ENCODE measurements around the gene DVL1.
"Not testable (repeated sequence)": the region's sequence is repeated elsewhere in the genome, so short reads cannot be mapped to it uniquely, and the experiment has no call there.

DVL1 gene

DNA sequence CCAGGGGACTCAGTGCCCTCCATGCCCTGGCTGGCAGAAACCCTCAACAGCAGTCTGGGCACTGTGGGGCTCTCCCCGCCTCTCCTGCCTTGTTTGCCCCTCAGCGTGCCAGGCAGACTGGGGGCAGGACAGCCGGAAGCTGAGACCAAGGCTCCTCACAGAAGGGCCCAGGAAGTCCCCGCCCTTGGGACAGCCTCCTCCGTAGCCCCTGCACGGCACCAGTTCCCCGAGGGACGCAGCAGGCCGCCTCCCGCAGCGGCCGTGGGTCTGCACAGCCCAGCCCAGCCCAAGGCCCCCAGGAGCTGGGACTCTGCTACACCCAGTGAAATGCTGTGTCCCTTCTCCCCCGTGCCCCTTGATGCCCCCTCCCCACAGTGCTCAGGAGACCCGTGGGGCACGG is 21.0 kb downstream of the DVL1 start:
- in situ Hi-C loops (cut with MboI; ENCODE audit: low sequenced_read_pairs), result no loop called here

DNA sequence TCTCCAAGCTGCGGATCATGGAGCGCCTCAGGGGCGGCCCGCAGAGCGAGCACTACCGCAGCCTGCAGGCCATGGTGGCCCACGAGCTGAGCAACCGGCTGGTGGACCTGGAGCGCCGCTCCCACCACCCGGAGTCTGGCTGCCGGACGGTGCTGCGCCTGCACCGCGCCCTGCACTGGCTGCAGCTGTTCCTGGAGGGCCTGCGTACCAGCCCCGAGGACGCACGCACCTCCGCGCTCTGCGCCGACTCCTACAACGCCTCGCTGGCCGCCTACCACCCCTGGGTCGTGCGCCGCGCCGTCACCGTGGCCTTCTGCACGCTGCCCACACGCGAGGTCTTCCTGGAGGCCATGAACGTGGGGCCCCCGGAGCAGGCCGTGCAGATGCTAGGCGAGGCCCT is 21.9 kb downstream of the DVL1 start:
- in situ Hi-C loops (cut with MboI; ENCODE audit: low sequenced_read_pairs), result no loop called here

DNA sequence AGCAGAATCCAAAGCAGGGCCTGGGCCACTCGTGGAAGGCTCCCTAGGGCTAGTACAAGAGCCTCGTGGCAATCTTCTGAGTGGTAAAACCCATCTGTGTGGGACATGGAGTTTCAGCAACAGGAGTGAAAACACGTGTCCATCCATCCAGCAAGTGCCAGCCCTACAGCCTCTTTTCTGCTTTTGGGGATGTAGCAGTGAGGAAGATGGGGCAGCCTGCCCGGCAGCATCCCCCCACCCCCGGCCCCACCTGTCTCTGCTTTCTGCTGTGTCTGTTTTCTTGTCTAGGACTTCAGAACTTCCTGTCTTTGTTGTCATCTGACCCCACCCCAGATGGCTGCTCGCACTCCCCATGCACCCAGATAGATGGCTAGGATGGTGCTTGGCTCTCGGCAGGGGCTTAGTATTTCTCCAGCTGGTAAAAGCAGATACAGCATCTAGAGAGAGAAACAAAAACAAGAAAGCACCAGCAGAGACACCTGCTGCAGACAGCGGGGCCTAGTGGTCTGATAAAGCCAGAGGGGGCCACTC is 23.1 kb downstream of the DVL1 start:
- in situ Hi-C loops (cut with MboI; ENCODE audit: low sequenced_read_pairs), result no loop called here

DNA sequence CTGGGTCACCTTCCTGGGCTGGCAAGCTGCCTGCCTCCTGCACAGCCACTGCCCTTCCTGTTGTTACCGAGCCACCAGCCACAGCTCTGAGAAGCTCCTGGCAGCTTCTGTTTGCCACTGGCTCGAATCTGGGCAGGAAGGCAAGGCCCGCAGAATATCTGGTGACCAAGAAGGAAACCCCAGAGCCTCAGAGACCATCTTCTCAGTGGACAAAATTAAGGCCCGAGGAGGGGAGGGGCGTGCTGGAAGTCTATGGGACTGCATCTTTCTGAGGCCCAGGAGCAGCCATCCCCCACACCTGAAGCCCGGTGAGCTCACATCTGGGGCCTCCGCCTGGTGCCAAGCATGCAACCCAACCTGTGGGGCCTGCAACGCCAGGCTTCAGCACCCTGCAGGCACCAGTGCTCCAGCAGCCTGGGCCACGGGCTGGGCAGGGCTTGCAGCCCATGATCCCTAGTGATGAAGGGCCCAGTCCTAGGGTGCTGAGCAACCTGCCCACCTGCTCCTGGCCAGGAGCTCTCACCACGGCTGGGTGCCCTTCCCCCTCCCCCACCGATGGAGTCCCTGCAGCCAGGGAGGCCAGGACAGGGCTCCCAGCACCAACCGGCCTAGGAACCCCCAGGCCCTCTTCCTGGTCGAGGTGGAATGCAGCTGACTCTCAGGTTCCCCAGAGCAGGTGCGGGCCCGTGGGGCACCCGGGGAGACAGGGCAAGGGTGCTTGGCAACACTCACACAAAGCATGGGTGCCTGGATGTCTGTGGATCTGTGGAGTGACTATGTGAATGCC is 23.7 kb downstream of the DVL1 start:
- in situ Hi-C loops (cut with MboI; ENCODE audit: low sequenced_read_pairs), result no loop called here

DNA sequence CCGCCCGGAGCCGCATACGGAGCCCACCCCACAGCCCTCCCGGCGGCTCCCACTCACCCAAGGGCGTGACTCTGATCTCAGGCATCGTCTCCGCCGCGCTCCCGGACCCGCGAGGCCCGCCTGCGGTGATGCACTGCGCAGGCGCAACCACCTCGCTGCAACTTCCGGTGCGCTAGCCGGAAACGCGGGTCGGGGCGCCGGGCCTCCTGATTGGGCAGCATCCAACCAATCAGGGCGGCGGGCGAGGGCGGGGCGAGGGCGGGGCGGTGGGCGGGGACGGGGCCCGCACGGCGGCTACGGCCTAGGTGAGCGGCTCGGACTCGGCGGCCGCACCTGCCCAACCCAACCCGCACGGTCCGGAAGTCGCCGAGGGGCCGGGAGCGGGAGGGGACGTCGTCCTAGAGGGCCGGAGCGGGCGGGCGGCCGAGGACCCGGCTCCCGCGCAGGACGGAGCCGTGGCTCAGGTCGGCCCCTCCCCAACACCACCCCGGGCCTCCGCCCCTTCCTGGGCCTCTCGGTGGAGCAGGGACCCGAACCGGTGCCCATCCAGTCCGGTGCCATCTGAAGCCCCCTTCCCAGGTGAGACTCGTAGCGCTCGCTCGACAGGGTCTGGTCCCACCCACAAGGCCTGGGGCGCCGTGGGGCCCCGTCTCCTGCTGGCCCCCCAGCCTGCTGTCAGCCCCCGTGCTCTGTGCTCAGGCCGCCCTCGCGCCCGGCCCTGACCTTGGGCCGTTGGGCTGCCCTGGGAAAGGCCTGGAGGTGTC is 24.5 kb downstream of the DVL1 start, which contains the start of the genes CPTP and INTS11:
Gene CPTP (plus strand): TSS at position 279 of the 764 bp plus-strand sequence. CDS start 2,109 bp downstream, outside the sequence.
Gene INTS11 (minus strand): TSS at position 137 of the 764 bp plus-strand sequence. CDS start 52 bp downstream, at position 85.
- in situ Hi-C loops (cut with MboI; ENCODE audit: low sequenced_read_pairs), result no loop called here

DNA sequence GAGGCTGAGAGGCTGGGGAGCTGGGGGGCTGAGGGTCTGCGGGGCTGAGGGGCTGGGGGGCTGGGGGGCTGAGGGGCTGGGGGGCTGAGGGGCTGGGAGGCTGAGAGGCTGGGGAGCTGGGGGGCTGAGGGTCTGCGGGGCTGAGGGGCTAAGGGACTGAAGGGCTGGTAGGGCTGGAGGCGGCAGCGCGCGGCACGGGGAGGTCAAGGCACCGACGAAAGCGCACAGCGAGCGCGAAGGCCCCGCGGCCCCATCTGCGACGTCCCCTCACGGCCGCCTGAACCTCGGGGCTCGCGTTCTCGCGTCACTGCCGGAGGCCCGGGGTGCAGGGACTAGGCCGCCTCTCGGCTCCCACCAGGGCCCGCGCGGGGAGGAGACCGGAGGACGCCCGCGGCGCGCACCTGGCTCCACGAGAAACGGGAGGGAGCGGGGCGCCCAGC is 25.1 kb downstream of the DVL1 start:
- in situ Hi-C loops (cut with MboI; ENCODE audit: low sequenced_read_pairs), result no loop called here

DNA sequence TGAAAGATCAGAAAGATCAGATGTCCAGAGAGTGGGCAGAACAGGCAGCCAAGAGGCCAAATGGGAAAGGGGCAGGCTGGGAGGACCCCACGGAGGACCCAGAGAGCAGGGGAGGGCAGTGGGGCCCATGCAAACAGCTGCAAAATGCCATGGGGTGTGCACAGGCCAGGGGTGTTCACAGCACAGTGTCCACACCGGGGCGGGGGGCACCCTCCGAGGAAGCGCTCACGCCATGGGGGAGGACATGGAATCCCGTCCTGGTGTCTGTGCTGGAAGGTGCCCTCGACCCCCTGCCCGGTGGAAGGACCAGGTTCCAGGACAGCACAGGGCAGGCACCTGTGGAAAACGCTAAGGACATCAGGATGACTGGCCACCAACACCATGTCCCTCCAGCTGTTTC is 26.3 kb downstream of the DVL1 start:
- in situ Hi-C loops (cut with MboI; ENCODE audit: low sequenced_read_pairs), result no loop called here

DNA sequence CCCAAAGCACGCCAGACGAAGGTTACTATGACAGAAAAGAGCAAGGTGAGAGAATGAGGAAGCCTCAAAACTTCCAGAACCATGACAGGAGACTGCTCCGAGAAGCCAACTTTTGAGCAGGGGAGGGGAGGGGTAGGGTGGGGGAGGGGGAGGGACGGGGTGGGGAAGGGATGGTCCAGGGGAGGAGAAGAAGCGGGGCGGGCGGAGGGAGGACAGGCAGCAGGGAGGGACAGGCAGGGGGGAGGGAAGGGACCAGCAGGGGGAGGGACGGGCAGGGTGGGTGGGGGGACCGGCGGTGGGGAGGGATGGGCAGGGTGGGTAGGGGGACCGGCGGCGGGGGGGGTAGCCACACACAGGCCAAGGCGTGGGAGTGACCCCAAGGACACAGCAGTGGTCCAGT is 26.8 kb downstream of the DVL1 start:
- in situ Hi-C loops (cut with MboI; ENCODE audit: low sequenced_read_pairs), result no loop called here

DNA sequence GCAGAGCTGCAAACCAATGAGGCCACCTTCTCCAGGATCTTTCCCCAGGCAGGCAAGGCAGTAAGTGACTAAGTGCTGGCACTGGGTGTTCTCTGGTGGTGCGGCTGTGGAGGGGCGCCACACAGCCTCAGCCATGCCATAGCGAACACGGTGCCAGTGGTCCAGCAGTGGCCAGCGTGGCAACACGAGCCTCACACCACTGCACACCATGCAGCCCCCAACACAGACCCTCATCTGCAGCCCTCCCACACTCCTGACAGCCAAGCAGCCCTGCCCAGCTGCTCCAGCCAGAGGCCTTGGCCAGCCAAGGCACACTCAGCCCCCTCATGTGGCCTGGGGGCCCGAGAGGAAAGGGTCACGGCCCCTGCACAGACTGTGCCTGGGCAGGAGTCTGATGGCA is 27.7 kb downstream of the DVL1 start:
- in situ Hi-C loops (cut with MboI; ENCODE audit: low sequenced_read_pairs), result no loop called here

DNA sequence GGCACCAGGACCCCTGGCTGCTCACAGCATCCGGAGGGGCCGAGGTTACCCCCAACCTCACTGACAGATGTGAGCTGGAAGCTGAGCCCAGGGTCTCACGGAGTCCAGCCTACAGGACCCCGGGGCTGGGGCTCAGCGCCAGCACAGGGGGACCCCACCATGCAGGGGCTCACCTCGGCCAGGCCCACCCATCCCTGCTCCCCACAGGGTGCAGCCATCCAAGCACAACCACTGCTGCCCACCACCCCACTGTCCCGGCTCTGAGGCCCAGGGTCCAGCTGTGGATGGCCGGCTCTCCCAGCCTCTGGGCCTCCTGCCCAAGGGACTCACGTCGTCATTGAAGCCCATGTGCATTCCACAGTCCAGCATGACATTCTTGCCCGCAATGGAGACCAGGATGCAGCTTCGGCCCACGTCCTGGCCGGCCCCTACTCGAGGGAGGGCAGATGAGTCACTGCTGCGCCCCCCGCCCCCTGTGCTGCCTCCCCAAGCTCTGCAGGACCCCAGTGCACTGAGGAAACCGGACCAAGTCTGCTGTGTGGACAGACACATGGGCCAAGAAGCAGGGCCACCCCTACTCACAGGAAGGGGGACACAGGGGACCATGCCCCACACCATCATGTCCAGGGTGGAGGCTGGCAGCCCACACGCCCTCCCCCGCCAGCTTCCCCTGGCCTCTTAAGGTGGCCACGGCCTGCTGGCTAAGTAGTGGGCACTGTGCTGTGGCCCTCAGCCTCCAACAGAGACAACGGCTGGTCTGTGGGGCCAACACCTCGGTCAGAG is 28.4 kb downstream of the DVL1 start:
- in situ Hi-C loops (cut with MboI; ENCODE audit: low sequenced_read_pairs), result no loop called here

DNA sequence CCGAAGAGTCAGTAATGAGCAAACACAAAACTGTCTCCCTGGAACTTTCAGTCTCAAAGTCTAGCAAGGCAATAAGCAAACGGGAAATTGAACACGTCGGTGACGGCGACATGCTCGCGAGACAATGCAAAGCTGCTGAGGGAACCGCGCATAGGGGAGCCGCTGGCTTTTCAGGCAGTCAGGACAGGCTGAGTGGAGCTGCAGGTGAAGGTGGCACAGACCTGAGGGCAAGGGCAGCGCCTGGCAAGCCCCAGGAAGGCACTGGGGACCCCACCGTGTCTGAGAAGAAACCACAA is 29.6 kb downstream of the DVL1 start:
- in situ Hi-C loops (cut with MboI; ENCODE audit: low sequenced_read_pairs), result no loop called here

DNA sequence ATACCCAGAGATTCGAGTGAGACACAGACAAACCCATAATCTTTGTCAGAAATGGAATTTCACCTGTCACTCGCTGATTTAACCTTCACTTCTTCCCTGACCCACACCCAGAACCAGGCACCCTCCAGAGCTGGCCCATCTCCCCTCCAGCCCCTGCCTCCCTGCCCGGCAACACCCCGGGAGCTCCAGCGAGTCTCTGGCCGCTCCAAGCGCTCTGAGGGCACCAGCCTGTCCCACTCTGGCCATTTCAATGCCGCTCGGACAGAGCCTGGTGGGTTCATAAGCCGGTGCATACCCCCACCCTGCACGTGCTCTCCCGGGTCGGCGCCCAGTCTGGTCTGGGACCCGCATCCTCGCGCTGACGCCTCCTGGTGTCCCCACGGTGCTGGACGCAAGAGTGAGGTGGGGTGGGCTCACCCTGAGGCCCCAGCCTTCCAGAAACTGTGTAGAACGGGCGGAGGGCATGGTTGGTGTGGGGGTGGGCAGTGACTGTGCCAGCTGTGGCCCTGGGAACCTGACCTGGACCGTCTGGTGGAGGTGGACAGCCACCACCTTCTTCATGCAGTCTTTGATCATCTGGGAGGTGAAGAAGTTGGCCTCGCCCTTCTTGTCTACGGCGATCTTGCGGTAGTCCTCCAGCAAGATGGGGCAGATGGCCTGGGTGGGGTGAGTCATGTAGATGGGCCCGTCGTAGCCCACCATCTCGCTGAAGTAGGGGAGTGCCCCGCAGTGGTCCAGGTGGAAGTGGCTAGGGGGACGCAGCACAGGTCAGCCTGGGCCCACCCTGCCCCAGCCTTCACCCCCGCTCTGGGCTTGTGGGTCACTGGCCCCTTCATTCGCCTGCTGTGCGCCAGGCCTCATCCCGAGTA is 30.2 kb downstream of the DVL1 start:
- in situ Hi-C loops (cut with MboI; ENCODE audit: low sequenced_read_pairs), result no loop called here

DNA sequence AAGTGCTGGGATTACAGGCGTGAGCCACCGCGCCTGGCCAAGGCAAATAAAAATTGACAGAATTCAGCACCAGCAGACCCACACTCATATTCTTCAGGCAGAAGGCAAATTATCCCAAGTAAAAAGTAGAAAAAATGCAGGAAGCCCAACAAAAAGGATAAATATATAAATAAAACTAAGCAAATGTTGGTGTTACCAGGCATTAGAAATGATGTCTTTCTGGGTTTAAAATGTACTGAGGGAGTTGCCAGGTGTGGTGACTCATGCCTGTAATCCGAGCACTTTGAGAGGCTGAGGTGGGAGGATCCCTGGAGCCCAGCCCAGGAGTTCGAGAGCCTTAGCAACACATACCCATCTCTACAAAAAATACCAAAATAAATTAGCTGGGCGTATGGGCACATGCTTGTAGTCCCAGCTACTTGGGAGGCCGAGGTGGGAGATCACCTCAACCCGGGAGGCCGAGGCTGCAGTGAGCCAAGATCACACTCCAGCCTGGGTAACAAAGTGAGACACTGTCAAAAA is 31.0 kb downstream of the DVL1 start:
- in situ Hi-C loops (cut with MboI; ENCODE audit: low sequenced_read_pairs), result no loop called here

DNA sequence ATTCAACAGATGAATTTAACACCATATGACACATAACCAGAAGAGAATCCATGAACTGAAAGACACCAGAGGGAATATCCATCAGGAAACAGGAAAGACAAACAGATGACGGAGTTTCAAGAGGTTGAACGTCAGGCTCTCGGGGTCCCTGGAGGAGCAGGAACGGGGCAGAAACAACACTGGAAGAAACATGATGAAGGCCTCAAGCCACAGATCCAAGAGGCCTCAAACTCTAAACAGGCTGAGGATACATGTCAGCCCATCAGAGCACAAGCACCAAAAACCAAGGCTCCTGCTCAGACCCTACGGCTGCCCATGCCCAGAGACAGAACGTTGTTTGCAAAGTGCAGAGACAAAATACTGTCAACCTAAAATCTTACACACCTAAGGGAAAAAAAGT is 31.8 kb downstream of the DVL1 start:
- in situ Hi-C loops (cut with MboI; ENCODE audit: low sequenced_read_pairs), result no loop called here

DNA sequence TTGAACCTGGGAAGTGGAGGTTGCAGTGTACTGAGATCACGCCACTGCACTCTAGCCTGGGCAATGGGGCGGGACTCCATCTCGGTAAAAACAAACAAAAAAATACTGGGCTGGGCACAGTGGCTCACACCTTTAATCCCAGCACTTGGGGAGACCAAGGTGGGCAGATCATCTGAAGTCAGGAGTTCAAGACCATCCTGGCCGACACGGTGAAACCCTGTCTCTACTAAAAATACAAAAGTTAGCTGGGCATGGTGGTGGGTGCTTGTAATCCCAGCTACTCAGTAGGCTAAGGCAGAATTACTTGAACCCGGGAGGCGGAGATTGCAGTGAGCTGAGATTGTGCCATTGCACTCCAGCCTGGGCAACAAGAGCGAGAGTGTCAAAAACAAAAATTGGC is 33.0 kb downstream of the DVL1 start:
- in situ Hi-C loops (cut with MboI; ENCODE audit: low sequenced_read_pairs), result not testable (repeated sequence)

DNA sequence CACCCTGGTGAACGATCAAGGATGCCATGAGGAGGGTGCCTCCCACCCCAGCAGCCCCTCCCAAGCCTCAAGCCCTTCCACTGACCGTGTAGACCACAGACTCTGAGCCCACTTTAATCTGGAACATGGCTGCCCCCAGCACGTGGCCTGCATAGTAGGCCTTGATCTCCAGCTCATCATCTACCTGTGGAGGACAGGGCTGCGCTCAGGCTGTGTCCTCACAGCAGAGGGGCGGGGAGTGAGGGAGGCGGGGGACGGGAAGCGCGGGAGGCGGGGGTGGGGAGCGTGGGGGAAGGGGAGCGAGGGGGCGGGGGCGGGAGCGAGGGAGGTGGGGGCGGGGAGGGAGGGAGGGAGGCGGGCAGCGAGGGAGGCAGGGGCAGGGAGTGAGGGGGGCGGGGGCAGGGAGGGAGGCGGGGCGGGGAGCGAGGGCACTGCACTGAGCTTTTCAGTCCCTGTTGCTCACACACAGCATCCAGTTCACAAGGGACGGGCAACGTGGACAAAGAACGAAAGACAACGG is 33.7 kb downstream of the DVL1 start:
- in situ Hi-C loops (cut with MboI; ENCODE audit: low sequenced_read_pairs), result no loop called here

DNA sequence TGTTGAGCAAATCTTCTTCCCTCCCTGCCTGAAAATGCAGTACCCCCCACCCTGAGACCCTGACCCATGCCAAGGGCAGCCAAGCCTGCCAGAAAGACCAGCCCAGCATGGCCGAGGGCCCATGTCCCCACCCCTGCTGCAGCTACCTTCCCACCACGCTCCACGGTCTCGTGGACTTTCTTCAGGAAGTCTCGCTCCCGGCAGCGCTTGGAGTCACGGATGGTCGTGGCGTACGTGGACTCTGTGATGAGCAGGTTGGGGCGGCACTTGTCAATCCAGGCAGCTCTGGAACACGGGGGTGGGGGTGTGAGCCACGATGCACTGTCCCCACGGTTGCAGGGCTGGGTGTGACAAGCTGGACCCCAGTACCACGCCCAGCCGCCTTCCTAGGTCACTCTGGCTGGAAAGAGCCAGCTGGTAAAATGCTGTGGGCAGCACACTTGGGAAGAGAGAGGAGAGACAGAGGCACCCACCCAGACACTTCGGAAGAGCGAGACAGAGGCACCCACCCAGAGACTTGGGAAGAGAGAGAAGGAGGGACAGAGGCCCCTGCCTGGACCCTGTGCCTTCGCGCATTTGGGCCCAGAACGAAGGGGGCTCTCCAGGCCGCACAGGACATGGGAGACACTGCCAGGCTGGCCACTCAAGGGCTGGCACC is 34.4 kb downstream of the DVL1 start:
- in situ Hi-C loops (cut with MboI; ENCODE audit: low sequenced_read_pairs), result no loop called here

DNA sequence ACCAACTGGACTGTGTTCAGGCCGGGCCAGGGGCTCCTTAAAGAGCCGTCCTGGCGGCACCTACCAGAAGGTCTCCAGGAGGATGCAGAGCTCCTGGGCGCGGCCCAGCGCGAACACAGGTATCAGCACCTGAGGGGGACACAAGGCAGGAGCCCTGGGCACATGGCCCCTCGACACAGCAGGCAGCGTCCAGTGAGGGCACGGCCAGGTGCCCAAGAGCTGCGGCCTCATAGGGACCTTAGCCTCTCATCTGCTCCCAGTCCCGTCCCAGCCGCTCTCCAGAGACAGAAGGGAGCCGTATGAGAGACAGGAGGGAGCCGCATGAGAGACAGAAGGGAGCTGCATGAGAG is 35.0 kb downstream of the DVL1 start:
- in situ Hi-C loops (cut with MboI; ENCODE audit: low sequenced_read_pairs), result no loop called here

DNA sequence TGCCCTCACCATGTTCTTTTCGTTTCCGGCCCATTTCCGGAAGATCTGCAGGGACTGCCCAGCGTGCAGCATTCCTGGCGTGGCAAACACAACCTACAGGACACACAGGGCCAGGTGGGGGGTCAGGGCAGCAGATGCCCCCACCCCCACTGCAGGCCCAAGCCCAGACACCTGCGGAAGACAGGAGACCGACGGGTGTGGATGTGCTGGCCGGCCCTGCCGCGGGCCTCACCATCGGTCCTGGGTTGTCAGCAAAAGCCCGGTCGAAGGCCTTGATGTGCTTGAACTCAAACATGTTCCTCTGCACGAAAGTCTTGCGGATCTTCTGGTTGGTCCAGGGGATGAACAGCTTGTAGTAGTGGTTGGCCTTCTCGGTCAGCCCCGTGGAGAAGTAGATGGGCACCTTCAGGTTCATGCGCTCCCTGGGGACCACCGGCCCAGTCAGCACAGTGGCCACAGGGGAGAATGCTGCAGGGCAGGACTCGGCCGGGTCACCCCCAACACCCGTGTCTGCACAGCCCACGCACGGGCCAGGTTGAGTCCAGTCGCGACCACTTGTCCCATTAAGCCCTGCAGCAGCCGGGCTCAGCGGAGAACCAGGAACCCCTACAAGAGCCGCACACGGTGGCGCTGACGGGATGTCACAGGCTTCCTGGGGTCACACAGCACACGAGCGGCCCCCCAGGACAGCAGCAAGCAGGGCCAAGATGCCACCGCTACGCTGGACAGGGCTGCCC is 35.5 kb downstream of the DVL1 start:
- in situ Hi-C loops (cut with MboI; ENCODE audit: low sequenced_read_pairs), result no loop called here

Measured in hTERT RPE-1 (cell line).